NB4 (cell line): Measurements from ENCODE around the gene NR1H3.

Source experiments
- DNase-seq: peaks from one replicate; pipeline ENCODE4 v3.0.0; 2010; ENCODE audit warnings: low read depth
- H3K4me3 ChIP-seq: one replicate; pipeline ENCODE4 v1.5.1; 2011; ENCODE audit warnings: mild to moderate bottlenecking, low read depth, low read length, moderate library complexity
- MYC ChIP-seq: IDR thresholded peaks from 2 replicates; pipeline ENCODE4 v1.6.1; 2011; ENCODE audit warnings: low read depth, low read length
- POLR2A ChIP-seq: IDR thresholded peaks from 2 replicates; pipeline ENCODE4 v1.6.1; 2011; ENCODE audit warnings: mild to moderate bottlenecking; ENCODE audit not compliant: insufficient read length; ENCODE audit errors: extremely low read depth
- TF ChIP-seq, protein P1 (sequence below): IDR thresholded peaks from 2 replicates; pipeline ENCODE4 v1.6.1; 2011; ENCODE audit warnings: low read depth, low read length
- TF ChIP-seq, protein P2 (sequence below): IDR thresholded peaks from one replicate; pipeline ENCODE4 v1.5.1; 2012; ENCODE audit warnings: low read depth, low read length

Gene NR1H3

DNA sequence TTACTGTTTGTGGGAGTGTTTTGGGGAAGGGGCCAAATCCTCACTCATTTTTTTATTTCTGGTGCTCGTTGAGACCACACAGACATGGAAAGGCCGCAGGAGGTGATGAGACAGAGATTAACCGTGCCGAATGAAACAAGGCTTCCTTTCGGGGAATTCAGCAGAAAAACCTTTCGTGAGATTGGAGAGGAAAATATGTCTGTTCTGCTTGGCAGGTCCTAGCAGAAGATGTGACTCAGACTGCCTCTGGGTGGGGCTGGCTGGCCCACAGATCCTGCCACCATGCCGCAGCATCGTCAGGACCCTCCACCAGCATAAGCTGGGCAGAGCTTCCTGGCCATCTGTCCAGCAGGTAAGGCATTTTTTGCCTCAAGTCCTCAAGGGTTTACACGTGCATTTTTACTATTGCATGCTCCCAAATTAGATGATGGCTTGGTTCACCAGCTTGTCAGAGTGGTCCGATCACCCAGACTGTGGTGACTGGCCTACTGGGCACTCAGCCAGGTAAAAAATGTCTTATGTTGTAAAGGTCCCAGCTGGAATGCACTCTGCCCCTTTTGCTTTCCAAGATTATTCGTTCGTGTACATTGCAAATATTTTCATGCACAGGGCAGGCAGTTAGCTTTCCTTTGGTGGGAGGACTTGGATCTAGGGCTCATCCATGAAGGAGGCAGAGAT lies 41.5 kb upstream of the NR1H3 start:
- peak; percentile 61 for DNase-seq
- H3K4me3 ChIP-seq: peak overlapping the region; percentile 88
- TF ChIP-seq, protein P1, sequence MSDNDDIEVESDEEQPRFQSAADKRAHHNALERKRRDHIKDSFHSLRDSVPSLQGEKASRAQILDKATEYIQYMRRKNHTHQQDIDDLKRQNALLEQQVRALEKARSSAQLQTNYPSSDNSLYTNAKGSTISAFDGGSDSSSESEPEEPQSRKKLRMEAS: no peak
- no peak for TF ChIP-seq POLR2A
- TF ChIP-seq, protein P2, sequence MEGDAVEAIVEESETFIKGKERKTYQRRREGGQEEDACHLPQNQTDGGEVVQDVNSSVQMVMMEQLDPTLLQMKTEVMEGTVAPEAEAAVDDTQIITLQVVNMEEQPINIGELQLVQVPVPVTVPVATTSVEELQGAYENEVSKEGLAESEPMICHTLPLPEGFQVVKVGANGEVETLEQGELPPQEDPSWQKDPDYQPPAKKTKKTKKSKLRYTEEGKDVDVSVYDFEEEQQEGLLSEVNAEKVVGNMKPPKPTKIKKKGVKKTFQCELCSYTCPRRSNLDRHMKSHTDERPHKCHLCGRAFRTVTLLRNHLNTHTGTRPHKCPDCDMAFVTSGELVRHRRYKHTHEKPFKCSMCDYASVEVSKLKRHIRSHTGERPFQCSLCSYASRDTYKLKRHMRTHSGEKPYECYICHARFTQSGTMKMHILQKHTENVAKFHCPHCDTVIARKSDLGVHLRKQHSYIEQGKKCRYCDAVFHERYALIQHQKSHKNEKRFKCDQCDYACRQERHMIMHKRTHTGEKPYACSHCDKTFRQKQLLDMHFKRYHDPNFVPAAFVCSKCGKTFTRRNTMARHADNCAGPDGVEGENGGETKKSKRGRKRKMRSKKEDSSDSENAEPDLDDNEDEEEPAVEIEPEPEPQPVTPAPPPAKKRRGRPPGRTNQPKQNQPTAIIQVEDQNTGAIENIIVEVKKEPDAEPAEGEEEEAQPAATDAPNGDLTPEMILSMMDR: peak; percentile 5

- TF ChIP-seq MYC (no peak), POLR2A (no peak)
- TF ChIP-seq, protein P2: no peak
- TF ChIP-seq, protein P1: no peak
- H3K4me3 ChIP-seq: no peak overlapping the region
- DNase-seq: no peak
Observed at GRCh38 chr11:47220401-47220821, 37.4 kb upstream of the NR1H3 start.

DNA sequence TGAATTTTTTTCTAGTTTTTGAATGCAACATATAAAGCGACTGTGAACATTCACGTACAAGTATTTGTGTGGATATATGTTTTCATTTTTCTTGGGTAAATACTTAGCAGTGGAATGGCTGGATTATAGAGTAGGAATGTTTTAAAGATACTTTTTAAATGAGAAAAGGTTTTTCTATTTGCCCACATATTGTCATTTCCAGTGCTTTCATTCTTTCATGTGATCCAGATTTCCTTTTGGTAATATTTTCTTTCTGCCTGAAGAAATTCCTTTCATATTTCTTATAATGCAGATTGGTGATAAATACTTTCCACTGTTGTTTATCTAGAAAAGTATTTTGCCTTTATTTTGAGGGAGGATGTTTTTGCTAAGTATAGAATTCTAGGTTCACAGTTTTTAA lies 35.1 kb upstream of the NR1H3 start:
- TF ChIP-seq, protein P2: no peak
- TF ChIP-seq, protein P1: no peak
- TF ChIP-seq POLR2A (no peak), MYC (no peak)
- no peak for DNase-seq
- H3K4me3 ChIP-seq: no peak overlapping the region

DNA sequence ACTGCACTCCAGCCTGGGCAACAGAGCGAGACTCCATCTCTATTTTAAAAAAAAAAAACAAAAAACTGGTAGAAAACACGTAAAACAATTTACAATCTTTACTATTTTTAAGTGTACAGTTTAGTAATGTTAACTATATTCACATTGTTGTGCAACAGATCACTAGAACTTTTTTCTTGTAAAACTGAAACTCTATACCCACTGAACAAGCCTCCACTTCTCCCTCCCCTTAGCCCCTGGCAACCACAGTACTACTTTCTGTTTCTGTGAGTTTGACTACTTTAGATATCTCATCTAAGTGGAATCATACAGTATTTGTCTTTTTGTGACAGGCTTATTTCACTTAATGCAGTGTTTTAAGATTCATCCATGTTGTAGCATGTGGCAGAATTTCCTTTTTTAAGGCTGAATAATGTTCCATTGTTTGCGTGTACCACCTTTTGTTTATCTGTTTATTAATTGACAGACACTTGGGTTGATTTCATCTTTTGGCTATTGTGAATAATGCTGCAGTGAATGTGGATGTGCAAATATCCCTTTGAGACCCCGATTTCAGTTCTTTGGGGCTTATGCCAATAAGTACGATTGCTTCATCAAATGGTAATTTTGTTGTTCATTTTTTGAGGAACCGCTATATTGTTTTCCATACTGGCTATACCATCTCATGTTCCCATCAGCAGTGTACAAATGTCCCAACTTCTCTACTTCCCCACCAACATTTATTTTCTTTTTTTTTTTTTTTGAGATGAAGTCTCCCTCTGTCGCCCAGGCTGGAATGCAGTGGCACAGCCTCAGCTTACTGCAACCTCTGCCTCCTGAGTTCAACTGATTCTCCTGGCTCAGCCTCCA lies 32.0 kb upstream of the NR1H3 start:
- DNase-seq: no peak
- H3K4me3 ChIP-seq: no peak overlapping the region
- TF ChIP-seq MYC (no peak), POLR2A (no peak)
- TF ChIP-seq, protein P1: no peak
- TF ChIP-seq, protein P2: no peak

- no peak overlapping the region for H3K4me3 ChIP-seq
- DNase-seq: no peak
- TF ChIP-seq, protein P2: no peak
- TF ChIP-seq, protein P1: no peak
- TF ChIP-seq MYC (no peak), POLR2A (no peak)
Observed at GRCh38 chr11:47229161-47229560, 28.6 kb upstream of the NR1H3 start.
